Right kidney (tissue), 1 donor: ENCODE measurements around the gene HNRNPU.
A peak's percentile ranks its signal among the peaks of the same experiment; 100 is the strongest.

ENCODE experiments used
- DNase-seq: peaks from one replicate; pipeline ENCODE4 v3.0.0-alpha.2; 2016

HNRNPU gene

DNA sequence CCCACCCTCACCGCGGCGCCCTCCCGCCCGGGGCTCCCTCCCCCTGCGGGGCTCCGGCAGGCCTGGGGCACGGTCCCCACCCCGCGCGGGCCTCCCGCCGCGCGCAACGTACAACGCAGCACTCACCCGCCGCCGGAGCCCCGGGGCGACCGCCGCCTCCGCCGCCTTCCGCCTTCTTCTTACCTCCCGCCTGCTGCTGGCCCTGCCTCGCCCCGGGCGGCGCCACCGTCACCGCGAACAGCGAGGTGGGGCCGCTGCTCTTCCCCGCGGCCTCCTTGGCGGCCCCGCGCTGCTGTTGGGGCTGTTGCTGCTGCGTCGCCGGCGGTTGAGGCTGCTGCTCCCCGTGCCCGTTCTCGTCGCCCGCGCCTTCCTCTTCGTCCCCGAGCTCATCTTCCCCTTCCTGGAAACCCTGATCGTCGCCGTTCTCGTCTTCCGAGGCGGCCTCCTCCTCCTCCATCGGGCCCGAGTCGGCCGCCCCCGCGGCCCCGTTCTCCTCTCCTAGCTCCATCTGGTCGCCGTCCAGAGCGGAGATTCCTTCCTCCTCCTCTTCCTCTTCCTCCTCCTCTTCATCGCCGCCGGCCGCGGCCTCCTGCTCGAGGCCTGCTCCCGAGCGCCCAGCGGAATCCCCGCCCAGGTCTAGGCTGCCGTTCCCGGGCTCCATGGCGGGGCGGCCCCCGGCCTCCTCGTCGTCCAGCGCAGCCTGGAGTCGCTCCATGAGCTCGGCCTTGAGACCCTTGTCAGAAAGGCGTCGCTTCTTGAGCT, 671 bp downstream of the HNRNPU start:
- DNase-seq: peak; percentile 81

DNA sequence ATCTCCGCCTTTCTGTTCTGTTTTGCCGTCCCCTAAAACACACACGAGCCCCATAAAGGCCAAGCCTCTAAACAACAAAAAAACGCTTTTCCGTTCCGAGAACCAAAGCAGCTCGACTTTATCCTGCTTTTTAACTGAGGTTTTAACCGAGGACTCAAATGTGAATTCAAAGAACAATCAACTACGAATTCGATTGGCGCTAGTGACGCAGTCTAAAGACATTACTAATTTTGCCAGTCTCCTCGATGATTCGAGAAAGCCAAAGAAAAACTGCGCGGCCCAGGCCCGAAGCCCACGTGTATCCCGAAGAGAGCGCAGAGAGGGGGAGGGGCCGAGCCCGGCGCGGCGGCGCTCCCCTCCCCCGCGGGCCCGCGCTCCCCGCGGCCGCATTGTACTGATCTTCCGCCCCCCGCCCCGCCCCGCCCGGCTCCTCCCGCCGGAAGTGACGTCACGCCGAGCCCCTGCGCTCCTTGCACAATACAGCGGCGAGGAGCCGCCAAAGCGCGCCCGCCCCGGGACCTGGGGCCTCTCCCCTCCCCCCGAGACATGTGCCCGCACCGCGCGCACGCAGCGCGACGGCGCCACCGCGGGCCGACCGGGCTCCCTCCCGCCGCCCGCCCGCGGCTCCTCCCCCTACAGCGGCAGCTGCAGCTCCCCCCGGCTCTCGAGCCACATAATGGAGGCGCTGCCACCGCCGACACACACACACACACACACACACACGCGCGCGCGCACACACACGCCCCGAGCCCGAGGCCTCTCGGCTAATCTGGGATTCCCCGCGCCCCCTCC, 1.4 kb downstream of the HNRNPU start:
- DNase-seq: peak; percentile 79

GRCh38 chr1:244862354-244862698, 2.0 kb downstream of the HNRNPU start:
- no peak for DNase-seq

DNA sequence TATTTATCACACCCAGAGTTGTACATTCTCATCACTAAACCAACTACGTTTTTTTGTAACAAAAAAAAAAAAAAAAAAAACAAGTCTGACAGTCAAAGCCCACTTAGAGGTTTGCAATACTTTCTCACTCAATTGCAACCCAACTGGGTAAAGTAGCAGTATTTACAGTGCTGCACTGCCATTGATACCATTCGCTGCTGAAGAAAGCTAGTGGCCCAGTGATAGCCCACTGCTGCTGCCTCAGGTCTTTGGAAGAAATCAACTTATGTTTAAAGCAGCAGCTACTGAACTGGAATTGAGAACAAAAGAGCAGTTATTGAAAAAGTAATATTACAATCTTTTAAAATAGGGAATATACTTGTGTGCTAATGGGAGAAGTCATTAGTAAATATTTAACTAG, 2.7 kb downstream of the HNRNPU start:
- DNase-seq: no peak

GRCh38 chr1:244860914-244861610, 3.3 kb downstream of the HNRNPU start:
- no peak for DNase-seq

DNA sequence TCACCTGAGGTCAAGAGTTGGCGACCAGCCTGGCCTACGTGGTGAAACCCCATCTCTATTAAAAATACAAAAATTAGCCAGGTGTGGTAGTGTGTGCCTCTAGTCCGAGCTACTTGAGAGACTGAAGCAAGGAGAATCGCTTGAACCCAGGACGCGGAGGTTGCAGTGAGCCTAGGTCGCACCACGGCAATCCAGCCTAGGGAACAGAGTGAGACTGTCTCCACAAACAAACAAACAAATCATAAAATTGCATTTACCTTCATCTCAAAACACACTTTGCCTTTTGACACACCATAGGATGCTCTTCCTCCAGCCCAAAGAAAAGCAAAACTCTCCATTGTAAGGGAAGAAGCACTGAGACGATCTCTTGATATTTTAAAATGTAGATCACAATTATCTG, 4.3 kb downstream of the HNRNPU start:
- DNase-seq: no peak

GRCh38 chr1:244858357-244858756, 6.0 kb downstream of the HNRNPU start:
- no peak for DNase-seq

GRCh38 chr1:244857761-244858160, 6.6 kb downstream of the HNRNPU start:
- no peak for DNase-seq

DNA sequence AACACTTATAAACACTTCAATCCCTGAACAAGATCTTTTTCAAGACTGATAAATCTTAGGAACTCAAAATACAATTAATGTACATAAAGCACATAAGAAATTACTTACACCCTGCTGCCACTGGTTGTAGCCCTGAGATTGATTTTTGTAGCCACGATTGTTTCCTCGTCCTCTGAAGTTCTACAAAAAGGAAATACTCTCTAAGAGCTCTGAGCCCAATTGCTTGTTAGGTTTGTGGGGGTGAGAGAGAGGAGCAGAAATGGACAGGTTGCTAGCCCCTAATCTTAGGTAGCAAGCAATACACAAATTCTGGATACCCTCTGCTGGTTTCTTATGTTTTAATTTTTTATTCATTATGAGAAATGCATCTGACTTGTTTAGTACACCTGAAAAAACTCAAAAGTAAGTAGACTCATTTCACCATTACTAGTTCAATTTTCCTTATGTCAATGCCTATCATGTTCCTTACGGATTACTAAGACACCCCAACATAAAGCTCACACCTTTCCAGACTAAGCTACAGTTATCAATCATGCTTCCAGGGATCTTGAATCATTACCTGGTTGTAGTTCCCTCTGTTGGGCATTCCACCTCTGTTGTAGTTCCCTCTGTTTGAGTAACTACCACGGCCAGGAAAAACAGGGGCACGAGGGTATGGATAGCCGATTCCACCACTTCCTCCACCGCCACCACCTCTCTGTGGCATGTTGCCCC, 9.3 kb downstream of the HNRNPU start:
- no peak for DNase-seq

GRCh38 chr1:244854166-244854565, 10.2 kb downstream of the HNRNPU start:
- no peak for DNase-seq

DNA sequence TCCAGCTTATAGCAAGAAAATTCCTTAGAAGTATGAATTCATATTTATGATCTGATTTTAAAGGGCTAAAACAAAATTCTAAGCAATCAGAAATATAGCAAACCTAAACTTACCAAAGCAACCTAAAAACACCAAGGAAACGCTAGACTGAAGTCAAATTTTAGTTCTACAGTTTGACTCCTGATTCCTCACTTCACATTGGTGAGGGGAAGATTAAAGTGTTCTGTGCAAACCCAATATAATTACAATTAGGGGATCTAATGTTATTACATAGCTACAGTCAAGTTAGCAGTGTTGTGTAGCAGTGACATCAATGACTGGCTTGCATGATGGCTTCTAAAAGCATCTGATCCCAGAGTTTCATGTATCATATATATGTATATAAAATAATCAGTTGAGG, 11.6 kb downstream of the HNRNPU start:
- no peak for DNase-seq

DNA sequence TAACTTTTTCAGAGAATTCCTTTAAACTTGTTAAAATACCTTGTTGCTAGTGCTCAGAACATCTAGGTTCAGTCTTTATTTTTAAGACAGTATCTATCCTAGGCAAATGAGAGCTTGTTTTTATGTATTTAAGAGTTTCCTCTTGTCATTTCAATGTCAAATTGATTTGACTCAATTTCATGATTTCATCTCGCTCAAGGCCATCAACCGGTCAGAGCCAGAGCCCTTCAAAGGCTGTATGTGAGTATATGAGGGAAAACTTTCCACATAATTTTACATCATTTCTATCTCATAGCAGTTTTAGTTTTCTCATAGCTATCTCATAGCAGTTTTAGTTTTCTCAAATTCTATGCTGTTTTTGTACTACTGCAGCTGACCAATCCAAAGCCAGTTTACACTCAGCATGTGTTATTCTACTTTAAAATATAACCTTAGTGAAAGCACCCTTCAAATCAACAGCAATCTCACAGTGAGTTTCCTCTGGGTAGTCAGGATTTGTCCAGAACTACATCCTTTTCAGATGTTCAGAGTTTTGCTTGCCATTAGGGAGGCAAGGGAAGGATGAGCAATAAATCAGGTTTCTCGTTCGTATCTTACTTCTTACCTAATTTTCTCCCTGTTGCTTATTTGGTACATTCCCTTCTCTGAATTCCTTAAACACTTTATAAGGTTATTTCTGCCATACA, 12.7 kb downstream of the HNRNPU start:
- no peak for DNase-seq

GRCh38 chr1:244850896-244851295, 13.4 kb downstream of the HNRNPU start:
- no peak for DNase-seq

DNA sequence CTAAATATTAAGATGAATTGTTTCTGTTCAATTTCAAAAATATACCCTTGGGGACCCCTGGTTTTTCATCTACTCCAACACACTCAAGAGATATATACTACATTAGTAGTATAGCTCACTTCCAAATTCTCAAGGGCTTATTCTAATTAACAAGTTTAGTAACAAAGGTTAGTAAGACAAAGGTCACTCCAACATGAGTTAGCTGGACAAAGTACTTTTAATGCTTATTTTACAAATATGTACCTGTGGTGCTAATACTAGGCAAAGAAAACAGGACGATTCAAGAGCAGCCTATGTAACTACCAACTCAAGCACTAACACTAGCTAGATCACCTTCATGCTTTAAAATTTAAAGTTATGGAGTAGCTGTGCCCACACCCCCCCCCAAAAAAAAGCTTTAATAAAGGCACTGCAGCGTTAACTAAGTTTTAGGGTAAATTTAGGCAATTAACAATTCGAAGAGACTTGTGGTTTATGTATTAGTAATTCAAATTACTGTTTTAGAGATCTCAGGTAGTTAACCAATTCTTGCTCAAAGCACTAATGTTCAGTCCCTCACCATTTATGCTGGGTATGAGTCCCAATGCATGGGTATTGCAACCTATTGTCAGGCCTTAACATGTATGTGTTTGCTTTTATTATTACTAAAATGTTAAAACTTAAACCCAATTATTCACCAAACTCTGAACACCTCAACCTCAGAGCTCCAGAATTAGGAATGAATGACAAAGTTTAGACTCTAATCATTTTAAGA, 14.1 kb downstream of the HNRNPU start:
- no peak for DNase-seq

GRCh38 chr1:244849189-244849866, 15.0 kb downstream of the HNRNPU start:
- no peak for DNase-seq

GRCh38 chr1:244846653-244847052, 17.7 kb downstream of the HNRNPU start:
- no peak for DNase-seq

DNA sequence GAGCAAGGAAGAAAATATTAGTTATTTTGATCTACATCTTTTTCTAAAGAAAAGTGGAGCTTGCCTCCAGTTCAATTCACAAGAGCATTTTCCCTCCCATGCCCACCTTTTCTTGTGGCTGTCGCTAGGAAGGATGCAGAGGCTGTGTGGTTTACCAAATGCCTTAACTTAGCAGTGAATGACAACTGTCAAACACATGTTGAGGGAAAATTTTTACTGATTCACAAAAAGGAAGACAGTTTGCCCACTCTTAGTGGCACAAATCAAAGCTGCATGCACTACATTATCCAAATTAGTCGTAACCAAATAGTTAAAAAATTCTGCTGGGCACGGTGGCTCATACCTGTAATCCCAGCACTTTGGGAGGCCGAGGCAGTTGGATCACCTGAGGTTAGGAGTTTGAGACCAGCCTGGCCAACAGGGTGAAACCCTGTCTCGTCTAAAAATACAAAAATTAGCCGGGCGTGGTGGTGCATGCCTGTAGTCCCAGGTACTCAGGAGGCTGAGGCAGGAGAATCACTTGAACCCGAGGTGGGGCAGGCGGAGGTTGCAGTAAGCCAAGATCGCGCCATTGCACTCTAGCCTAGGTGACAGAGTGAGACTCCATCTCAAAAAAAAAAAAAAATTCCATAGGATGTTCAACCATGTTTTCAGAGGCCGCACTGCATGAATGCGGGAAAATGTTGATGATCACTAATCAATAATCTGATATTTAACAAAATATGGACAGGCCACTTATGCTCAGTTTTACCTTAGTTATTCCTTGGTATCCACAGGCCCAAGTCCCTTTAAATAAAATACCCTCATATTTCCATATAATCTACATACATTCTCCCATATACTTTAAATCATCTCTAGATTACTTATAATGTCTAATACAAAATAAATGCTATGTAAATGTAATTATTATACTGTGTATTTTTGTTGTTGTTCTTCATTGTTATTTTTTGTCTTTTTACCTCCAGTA, 19.9 kb downstream of the HNRNPU start:
- no peak for DNase-seq

DNA sequence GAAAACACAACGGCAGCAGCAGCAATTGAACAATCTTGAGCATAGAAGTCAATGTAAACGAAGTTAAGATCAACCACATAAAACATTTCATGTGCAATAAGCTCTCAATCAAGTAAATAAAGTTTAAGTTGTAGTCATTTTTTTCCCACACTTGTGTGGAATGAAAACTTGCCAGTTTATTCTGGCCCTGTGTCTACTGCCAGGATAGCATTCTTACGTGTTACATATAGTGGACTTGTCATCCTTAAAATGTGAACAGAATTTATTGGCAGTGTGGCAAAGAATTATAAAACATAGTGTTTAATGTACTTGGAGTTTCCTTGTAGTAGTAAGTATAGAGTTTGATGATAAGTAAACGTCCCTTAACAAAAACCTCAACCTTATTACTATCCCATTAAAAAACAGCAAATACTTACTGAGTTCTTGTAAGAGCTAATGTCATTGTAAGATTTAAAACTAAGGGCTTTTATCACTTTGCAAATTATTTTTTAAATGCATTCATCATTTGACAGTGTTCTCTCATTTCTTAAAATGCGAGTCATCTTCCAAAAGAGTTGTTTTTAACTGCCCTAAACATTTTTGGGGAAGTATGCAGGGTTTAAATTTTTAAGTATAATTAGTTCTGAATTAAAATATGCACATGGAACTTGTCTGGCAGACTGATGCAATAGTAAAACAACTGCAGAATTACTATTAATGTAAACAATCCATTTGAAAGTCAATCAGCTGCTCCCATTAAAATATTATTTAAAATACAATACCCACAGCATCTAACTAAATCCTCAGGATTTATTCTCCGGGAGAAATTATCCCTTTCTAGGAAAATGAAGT, 21.0 kb downstream of the HNRNPU start:
- DNase-seq: no peak
